K562 (cell line): ENCODE data around the gene OR11G2. TPM values are rescaled to one million over a fixed set of nuclear protein-coding genes. Genes with fewer than 3 reads are reported as not detected.

Source experiments
- CBFB ChIP-seq: sonication (generic); formaldehyde crosslinking; IDR thresholded peaks from 2 replicates; pipeline ENCODE4 v1.4.0; 2020; ENCODE audit warnings: mild to moderate bottlenecking, missing genetic modification reagents
- CBX3 ChIP-seq, 2 experiments: IDR thresholded peaks; 1 replicate in 1 of 2; 2 replicates in 1 of 2; pipeline ENCODE4 v1.6.1; 2012; ENCODE audit warnings: inconsistent platforms in 2 of 2, low read length in 2 of 2, borderline replicate concordance in 1 of 2, control low read depth in 1 of 2
- ELF4 ChIP-seq: fragments of 450-650 bp; formaldehyde crosslinking; IDR thresholded peaks from 2 replicates; pipeline ENCODE4 v1.4.0; 2022; ENCODE audit warnings: missing genetic modification characterization
- FOXP1 ChIP-seq: sonication (generic); formaldehyde crosslinking; IDR thresholded peaks from 2 replicates; pipeline ENCODE4 v1.8.0; 2022; ENCODE audit warnings: mild to moderate bottlenecking, missing genetic modification reagents
- HIVEP1 ChIP-seq: fragments of 250-450 bp; sonication (Bioruptor Pico); IDR thresholded peaks from 2 replicates; pipeline ENCODE4 v1.4.0; 2020; ENCODE audit warnings: mild to moderate bottlenecking
- HMG20A ChIP-seq: fragments of 450-650 bp; formaldehyde crosslinking; conservative IDR thresholded peaks from 2 replicates; pipeline ENCODE4 v1.4.0; 2020; ENCODE audit warnings: mild to moderate bottlenecking, mixed read lengths
- MAZ ChIP-seq, 2 experiments: fragments of 450-650 bp in 1 of 2; sonication (generic) in 1 of 2; formaldehyde crosslinking; IDR thresholded peaks in 1 of 2; conservative IDR thresholded peaks in 1 of 2; 2 replicates each; pipeline versions ENCODE4 v1.4.0 to v1.5.0; 2020; ENCODE audit warnings: mild to moderate bottlenecking in 1 of 2, missing genetic modification reagents in 1 of 2
- MEF2D ChIP-seq: conservative IDR thresholded peaks from 2 replicates; pipeline ENCODE4 v1.6.1; 2016; ENCODE audit warnings: low read depth, missing genetic modification characterization, missing compliant biosample characterization
- MIER1 ChIP-seq: fragments of 450-650 bp; IDR thresholded peaks from 2 replicates; pipeline ENCODE4 v1.6.1; 2016; ENCODE audit warnings: antibody characterized with exemption, mild to moderate bottlenecking, low read depth
- NFIC ChIP-seq: fragments of 450-650 bp; IDR thresholded peaks from 2 replicates; pipeline ENCODE4 v1.6.1; 2017; ENCODE audit warnings: mild to moderate bottlenecking, inconsistent platforms
- PHF8 ChIP-seq: fragments of 200-600 bp; sonication (generic); IDR thresholded peaks from 2 replicates; pipeline ENCODE4 v1.6.1; 2012; ENCODE audit warnings: mixed run types, mild to moderate bottlenecking, inconsistent platforms, low read length, moderate library complexity, borderline replicate concordance
- SAFB ChIP-seq: fragments of 200-400 bp; formaldehyde crosslinking; IDR thresholded peaks from 2 replicates; pipeline ENCODE4 v1.6.1; 2017; ENCODE audit warnings: low read depth, low read length, borderline replicate concordance
- SIX5 ChIP-seq, 2 experiments: IDR thresholded peaks; 2 replicates each; pipeline ENCODE4 v1.6.1; 2011; ENCODE audit warnings: low read length in 2 of 2, borderline replicate concordance in 1 of 2, low read depth in 1 of 2, mild to moderate bottlenecking in 1 of 2, moderate library complexity in 1 of 2; ENCODE audit not compliant: insufficient read depth in 1 of 2
- SMAD3 ChIP-seq: fragments of 450-650 bp; formaldehyde crosslinking; conservative IDR thresholded peaks from 2 replicates; pipeline ENCODE4 v1.4.0; 2020; ENCODE audit warnings: mild to moderate bottlenecking
- TBL1XR1 ChIP-seq, 2 experiments: IDR thresholded peaks; 2 replicates each; pipeline ENCODE4 v1.6.1; 2012; ENCODE audit warnings: improper control_type of control experiment in 2 of 2, low read length in 2 of 2, mild to moderate bottlenecking in 1 of 2
- TEAD1 ChIP-seq, 2 experiments: fragments of 450-650 bp in 1 of 2; sonication (generic) in 1 of 2; formaldehyde crosslinking; IDR thresholded peaks; 2 replicates each; pipeline versions ENCODE4 v1.4.0 to v1.8.0; 2020 to 2022; ENCODE audit warnings: mild to moderate bottlenecking in 2 of 2, missing genetic modification reagents in 1 of 2
- TSC22D4 ChIP-seq: fragments of 450-650 bp; IDR thresholded peaks from 2 replicates; pipeline ENCODE4 v1.6.1; 2016; ENCODE audit warnings: missing genetic modification characterization, missing biosample characterization, control low read depth
- ZBED1 ChIP-seq: IDR thresholded peaks from 2 replicates; pipeline ENCODE4 v1.6.1; 2014
- ZBTB43 ChIP-seq: sonication (generic); formaldehyde crosslinking; IDR thresholded peaks from 2 replicates; pipeline ENCODE4 v1.8.0; 2023; ENCODE audit warnings: mild to moderate bottlenecking, missing genetic modification reagents
- ZNF764 ChIP-seq: fragments of 250-450 bp; sonication (Bioruptor Pico); IDR thresholded peaks from 2 replicates; pipeline ENCODE4 v1.4.0; 2020; ENCODE audit warnings: low read depth, mild to moderate bottlenecking, moderate library complexity
- polyA plus RNA-seq, 8 experiments: library from polyadenylated mRNA; depleted of rRNA in 4 of 8; stranded (reverse) in 5 of 8; unstranded in 3 of 8; fragments of >200 nt; fragmentation: Nextera tagmentation in 2 of 8; fragmentation: Illumina TruSeq in 1 of 8; extraction: Ambion mirVana in 2 of 8; extraction: Trizol in 1 of 8; gene quantifications; 2 replicates each; pipeline versions ENCODE4 v1.2.1 to v1.2.3, GENCODE V29; 2011 to 2014; ENCODE audit warnings: inconsistent platforms in 1 of 8, missing spikeins in 1 of 8
- total RNA-seq, 7 experiments: library from RNA; depleted of rRNA in 6 of 7; stranded (reverse); fragments of >200 nt in 6 of 7; fragmentation: Illumina TruSeq in 2 of 7; extraction: Trizol in 2 of 7; gene quantifications; 2 replicates each; pipeline versions ENCODE4 v1.2.1 to v1.2.3, GENCODE V29; 2011 to 2021; ENCODE audit warnings: low replicate concordance in 1 of 7
- TF ChIP-seq, protein P1 (sequence below): fragments of 450-650 bp; IDR thresholded peaks from 2 replicates; pipeline ENCODE4 v1.6.1; 2017; ENCODE audit warnings: antibody characterized with exemption
- TF ChIP-seq, protein P2 (sequence below): sonication (generic); formaldehyde crosslinking; IDR thresholded peaks from 2 replicates; pipeline ENCODE4 v1.9.0; 2022; ENCODE audit warnings: mild to moderate bottlenecking, missing genetic modification reagents
- TF ChIP-seq, protein P3 (sequence below): fragments of 200-400 bp; formaldehyde crosslinking; IDR thresholded peaks from 2 replicates; pipeline ENCODE4 v1.6.1; 2017; ENCODE audit warnings: mild to moderate bottlenecking, low read depth, low read length, moderate library complexity

OR11G2 gene
- total and polyA plus RNA-seq, 9 of the 15 experiments (the other 6 are each of a cell fraction or from before 2014, with no cell fraction given), result not detected

- TF ChIP-seq CBFB (CRISPR knock-in tag) (no peak), ZBTB43 (no peak), MAZ (CRISPR knock-in tag; conservative IDR thresholded peaks at IDR 0.05 in 1 of 2, IDR thresholded peaks at IDR 0.05 in 1 of 2) (0 out of 4 replicates have a peak, but pooled peaks of 1 of the 2 experiments have one; percentile 13), HIVEP1 (CRISPR knock-in tag) (no peak), TBL1XR1 (IDR thresholded peaks at IDR 0.05; ENCODE audit: low read length in 2 of 2) (peak in 1 of 2 experiments; percentile 92; a peak in 2 of 4 replicates), MIER1 (no peak), SMAD3 (CRISPR knock-in tag) (0 out of 2 replicates have a peak, but pooled peaks have one; percentile 49), FOXP1 (no peak), SAFB (no peak), NFIC (peak; percentile 90), ELF4 (CRISPR knock-in tag) (peak; percentile 42; the same call in 1 of the 2 replicates), ZNF764 (CRISPR knock-in tag) (no peak), MEF2D (tag) (no peak), PHF8 (no peak), CBX3 (IDR thresholded peaks at IDR 0.05; ENCODE audit: borderline replicate concordance in 1 of 2, low read length in 2 of 2) (no peak), HMG20A (CRISPR knock-in tag) (no peak), TSC22D4 (tag) (no peak), ZBED1 (0 out of 2 replicates have a peak, but pooled peaks have one; percentile 56), SIX5 (IDR thresholded peaks at IDR 0.05; ENCODE audit: borderline replicate concordance in 1 of 2, insufficient read depth in 1 of 2, low read depth in 1 of 2, low read length in 2 of 2) (no peak), TEAD1 (CRISPR knock-in tag; IDR thresholded peaks at IDR 0.05) (peak; percentile 19 to 75; a peak in 1 of 4 replicates)
- TF ChIP-seq, protein P1, sequence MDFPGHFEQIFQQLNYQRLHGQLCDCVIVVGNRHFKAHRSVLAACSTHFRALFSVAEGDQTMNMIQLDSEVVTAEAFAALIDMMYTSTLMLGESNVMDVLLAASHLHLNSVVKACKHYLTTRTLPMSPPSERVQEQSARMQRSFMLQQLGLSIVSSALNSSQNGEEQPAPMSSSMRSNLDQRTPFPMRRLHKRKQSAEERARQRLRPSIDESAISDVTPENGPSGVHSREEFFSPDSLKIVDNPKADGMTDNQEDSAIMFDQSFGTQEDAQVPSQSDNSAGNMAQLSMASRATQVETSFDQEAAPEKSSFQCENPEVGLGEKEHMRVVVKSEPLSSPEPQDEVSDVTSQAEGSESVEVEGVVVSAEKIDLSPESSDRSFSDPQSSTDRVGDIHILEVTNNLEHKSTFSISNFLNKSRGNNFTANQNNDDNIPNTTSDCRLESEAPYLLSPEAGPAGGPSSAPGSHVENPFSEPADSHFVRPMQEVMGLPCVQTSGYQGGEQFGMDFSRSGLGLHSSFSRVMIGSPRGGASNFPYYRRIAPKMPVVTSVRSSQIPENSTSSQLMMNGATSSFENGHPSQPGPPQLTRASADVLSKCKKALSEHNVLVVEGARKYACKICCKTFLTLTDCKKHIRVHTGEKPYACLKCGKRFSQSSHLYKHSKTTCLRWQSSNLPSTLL, result no peak
- TF ChIP-seq, protein P2, sequence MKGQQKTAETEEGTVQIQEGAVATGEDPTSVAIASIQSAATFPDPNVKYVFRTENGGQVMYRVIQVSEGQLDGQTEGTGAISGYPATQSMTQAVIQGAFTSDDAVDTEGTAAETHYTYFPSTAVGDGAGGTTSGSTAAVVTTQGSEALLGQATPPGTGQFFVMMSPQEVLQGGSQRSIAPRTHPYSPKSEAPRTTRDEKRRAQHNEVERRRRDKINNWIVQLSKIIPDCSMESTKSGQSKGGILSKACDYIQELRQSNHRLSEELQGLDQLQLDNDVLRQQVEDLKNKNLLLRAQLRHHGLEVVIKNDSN (CRISPR knock-in tag), result no peak
- TF ChIP-seq, protein P3, sequence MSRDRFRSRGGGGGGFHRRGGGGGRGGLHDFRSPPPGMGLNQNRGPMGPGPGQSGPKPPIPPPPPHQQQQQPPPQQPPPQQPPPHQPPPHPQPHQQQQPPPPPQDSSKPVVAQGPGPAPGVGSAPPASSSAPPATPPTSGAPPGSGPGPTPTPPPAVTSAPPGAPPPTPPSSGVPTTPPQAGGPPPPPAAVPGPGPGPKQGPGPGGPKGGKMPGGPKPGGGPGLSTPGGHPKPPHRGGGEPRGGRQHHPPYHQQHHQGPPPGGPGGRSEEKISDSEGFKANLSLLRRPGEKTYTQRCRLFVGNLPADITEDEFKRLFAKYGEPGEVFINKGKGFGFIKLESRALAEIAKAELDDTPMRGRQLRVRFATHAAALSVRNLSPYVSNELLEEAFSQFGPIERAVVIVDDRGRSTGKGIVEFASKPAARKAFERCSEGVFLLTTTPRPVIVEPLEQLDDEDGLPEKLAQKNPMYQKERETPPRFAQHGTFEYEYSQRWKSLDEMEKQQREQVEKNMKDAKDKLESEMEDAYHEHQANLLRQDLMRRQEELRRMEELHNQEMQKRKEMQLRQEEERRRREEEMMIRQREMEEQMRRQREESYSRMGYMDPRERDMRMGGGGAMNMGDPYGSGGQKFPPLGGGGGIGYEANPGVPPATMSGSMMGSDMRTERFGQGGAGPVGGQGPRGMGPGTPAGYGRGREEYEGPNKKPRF, result no peak
Measured at GRCh38 chr14:20177433-20177974, 13.2 kb upstream of the OR11G2 start (continued).
